ENCODE data around the gene FGF3.

The FGF3 gene

DNA sequence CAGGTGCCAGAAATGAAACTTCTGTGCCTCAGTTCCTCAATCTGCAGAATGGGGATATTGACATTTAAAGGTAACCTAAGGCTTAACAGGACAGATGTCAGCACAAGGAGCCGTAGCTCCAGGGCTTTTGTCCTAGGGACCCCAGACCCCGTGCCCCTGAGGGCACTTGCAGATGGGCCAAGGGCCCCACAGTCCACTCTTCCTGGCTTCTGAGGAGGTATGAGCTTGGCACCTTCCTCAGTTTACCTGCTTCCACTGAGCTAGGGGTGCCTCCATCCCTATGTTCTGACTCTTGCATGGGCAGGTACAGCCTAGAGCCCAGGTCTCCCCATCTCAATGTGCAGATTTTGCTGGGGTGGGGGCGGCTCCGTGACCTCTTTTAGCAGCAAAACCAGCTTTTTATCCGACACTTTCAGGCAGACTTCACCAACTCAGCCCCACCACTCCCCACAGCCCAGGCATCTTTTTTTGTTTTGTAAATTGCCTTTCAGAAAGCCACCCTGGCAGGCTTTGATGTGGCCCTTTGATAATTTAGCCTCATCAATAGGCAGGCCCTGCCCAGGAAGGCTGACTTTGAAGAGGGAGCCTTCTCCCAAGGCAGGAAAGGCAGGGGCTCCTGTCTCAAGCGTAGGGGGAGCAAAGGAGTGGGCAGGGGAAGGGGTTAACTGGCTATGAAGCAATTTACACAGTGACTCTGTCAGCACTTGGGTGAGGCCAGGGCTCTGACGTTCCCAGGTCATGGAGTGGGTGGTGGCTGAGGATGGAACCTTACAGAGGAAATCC lies 23.7 kb upstream of the FGF3 start:
- H3K27ac ChIP-seq (ENCODE audit: low read length) = no peak overlapping the region
- no peaks in the 10 kb centered on the region for H3K9me3 ChIP-seq (ENCODE audit: insufficient read depth, low read depth, low read length)
- H3K4me1 ChIP-seq (ENCODE audit: insufficient read depth, low read length) = peaks cover 12% of the 10 kb centered on the region; the same call in 1 of the 2 replicates
- no peaks in the 10 kb centered on the region for H3K36me3 ChIP-seq (ENCODE audit: insufficient read depth, low read depth, low read length)
- H3K27me3 ChIP-seq (ENCODE audit: insufficient read depth, low read length) = peaks cover 26% of the 10 kb centered on the region
- no peak overlapping the region for H3K9ac ChIP-seq (ENCODE audit: low read depth, low read length)
- H3K4me3 ChIP-seq (ENCODE audit: low read length) = no peak overlapping the region

DNA sequence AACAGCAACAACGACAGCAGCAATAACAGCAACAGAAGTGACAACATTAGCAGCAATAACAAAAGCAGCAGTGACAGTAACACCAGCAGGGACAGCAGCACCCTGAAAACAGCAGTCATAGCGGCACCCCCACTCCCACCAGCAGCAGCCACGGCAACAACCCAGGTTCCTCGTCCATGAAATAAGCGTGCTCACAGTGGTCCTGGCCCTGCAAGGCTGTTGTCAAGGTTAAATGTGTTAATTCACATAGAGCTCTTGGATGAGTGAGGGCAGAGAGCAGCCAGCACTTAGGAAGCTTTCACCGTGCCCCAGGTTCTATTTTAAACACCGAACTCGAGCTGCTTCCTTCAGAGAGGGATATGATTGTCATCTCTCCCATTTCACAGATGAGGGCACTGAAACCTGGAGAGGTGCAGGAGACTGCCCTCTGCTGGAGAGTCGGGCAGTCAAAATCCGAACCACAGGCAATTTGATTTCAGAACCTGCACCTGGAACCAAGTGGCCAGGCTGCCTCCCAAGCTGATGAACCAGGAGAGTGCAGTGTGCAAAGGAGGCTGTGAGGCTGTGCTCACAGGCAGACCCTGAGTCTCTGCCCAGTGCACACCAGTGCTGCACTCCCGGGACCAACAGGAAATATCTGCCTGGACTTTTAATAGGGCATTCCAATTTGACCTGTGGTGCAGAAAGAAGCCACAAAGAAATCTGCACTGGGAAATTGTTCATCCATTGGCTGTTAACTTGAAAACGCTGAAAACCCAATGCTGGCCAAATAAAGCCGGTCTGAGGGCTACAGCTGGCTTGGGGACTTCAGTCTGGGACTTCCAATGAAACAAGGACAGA lies 22.9 kb upstream of the FGF3 start:
- Histone ChIP-seq H3K4me3 (ENCODE audit: low read length) (no peak overlapping the region), H3K9me3 (ENCODE audit: insufficient read depth, low read depth, low read length) (no peaks in the 10 kb centered on the region), H3K9ac (ENCODE audit: low read depth, low read length) (no peak overlapping the region), H3K27me3 (ENCODE audit: insufficient read depth, low read length) (peaks cover 18% of the 10 kb centered on the region), H3K4me1 (ENCODE audit: insufficient read depth, low read length) (peaks cover 8% of the 10 kb centered on the region; the same call in 1 of the 2 replicates), H3K27ac (ENCODE audit: low read length) (no peak overlapping the region), H3K36me3 (ENCODE audit: insufficient read depth, low read depth, low read length) (no peaks in the 10 kb centered on the region)

DNA sequence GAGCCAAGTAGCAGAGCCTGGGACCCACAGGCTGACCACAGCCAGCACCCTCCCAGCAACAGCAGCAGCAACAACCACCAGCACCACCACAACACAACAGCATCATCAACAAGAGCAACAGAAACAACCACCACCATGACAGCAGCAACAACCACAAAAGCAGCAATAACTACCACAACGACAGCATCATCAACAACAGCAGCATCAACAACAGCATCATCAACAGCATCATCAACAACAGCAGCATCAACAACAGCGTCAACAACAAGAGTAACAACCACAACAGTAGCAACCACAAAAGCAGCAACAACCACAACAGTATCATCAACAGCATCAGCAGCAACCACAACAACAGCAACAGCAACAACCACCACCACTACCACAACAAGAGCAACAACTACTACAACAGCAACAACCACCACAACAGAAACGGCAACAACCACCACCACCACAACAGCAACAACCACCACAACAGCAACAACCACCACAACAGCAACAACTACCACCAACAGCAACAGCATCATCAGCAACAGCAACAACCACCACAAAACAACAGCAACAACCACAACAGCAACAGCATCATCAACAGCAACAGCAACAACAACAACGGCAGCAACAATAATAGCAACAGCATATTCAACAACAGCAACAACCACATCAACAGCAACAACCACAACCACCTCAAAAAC lies 22.1 kb upstream of the FGF3 start:
- H3K4me3 ChIP-seq (ENCODE audit: low read length) = no peak overlapping the region
- no peaks in the 10 kb centered on the region for H3K9me3 ChIP-seq (ENCODE audit: insufficient read depth, low read depth, low read length)
- H3K27me3 ChIP-seq (ENCODE audit: insufficient read depth, low read length) = peaks cover 18% of the 10 kb centered on the region
- no peak overlapping the region for H3K27ac ChIP-seq (ENCODE audit: low read length)
- peaks cover 4% of the 10 kb centered on the region; the same call in 1 of the 2 replicates for H3K4me1 ChIP-seq (ENCODE audit: insufficient read depth, low read length)
- no peak overlapping the region for H3K9ac ChIP-seq (ENCODE audit: low read depth, low read length)
- no peaks in the 10 kb centered on the region for H3K36me3 ChIP-seq (ENCODE audit: insufficient read depth, low read depth, low read length)

DNA sequence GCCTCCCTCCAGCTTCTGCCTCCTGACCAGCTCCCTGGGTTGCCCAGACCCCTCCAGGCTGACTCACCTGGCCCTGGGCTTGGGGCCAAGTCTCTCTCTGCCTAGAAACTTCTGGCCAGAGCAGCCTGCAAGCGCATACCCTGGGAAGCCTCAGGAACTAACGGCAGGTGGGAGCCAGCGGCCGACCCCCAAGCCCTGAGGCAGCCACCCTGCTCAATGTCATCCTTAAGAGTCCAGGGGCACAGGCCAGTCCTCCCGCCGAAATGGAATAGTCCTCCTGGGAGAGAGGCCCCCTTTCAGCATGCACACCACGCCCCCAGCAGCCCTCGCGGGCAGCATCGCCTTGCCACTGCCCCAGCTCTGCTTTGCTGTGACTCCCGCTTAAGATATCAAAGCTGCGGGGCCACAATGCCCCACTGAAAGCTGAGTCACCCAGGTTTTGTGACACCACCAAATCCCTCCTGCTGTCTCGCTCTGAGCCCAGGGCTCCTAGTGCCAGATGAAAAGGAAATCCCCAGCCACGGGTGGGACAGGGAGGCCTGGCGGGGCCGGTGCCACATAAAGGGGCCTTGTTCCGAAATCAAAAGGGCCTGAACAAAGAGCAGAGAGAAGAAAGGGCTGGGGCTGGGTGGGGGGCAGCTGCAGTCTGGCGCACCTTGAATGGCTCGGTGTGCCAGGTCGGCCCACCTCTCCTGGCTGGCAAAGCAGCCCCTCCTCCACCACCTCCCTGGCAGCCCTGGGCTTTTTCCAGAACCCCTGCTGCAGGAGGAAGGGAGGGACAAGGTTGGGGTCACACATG lies 21.4 kb upstream of the FGF3 start:
- no peaks in the 10 kb centered on the region for H3K9me3 ChIP-seq (ENCODE audit: insufficient read depth, low read depth, low read length)
- H3K27ac ChIP-seq (ENCODE audit: low read length) = no peak overlapping the region
- no peak overlapping the region for H3K4me3 ChIP-seq (ENCODE audit: low read length)
- H3K4me1 ChIP-seq (ENCODE audit: insufficient read depth, low read length) = peaks cover 4% of the 10 kb centered on the region; the same call in 1 of the 2 replicates
- H3K27me3 ChIP-seq (ENCODE audit: insufficient read depth, low read length) = peaks cover 18% of the 10 kb centered on the region
- H3K9ac ChIP-seq (ENCODE audit: low read depth, low read length) = no peak overlapping the region
- no peaks in the 10 kb centered on the region for H3K36me3 ChIP-seq (ENCODE audit: insufficient read depth, low read depth, low read length)

DNA sequence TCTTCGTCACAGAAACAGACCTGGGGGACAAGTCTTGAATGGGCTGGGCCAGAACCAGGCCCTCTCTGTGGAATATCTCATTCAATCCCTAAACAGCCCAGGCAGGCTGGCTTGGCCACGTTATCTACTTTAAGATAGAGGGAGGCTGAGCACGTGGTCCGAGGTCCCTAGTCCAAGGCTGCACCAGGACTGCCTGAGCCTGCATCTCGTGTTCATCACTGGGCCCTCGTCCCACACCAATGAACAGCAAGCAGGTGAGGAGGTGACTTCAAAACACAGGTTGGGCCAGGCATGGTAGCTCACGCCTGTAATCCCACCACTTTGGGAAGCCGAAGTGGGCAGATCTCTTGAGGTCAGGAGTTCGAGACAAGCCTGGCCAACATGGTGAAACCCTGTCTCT lies 20.3 kb upstream of the FGF3 start:
- no peak overlapping the region for H3K9ac ChIP-seq (ENCODE audit: low read depth, low read length)
- H3K27me3 ChIP-seq (ENCODE audit: insufficient read depth, low read length) = peaks cover 23% of the 10 kb centered on the region

DNA sequence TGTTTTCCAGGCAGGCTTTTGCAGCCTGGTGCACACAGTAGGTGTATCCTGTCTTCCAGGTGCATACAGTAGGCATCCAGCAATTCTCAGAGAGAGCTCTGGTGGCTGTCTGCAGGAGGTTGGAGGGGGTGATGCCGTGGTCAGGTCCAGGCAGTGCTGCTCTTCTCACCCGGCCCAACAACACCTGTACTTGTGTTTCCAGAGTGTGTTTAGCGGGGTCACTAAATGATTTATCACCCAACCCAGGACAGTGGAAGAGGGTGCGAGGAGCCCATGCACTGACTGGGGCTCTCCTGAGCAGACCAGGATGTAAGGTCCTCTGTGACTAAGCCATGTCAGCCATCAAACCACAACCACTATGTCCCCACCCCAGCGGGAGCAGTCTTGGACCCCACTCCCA lies 18.6 kb upstream of the FGF3 start:
- H3K27ac ChIP-seq (ENCODE audit: low read length) = no peak overlapping the region
- no peak overlapping the region for H3K9ac ChIP-seq (ENCODE audit: low read depth, low read length)
- no peaks in the 10 kb centered on the region for H3K36me3 ChIP-seq (ENCODE audit: insufficient read depth, low read depth, low read length)
- H3K9me3 ChIP-seq (ENCODE audit: insufficient read depth, low read depth, low read length) = no peaks in the 10 kb centered on the region
- H3K4me3 ChIP-seq (ENCODE audit: low read length) = no peak overlapping the region
- H3K4me1 ChIP-seq (ENCODE audit: insufficient read depth, low read length) = peaks cover 7% of the 10 kb centered on the region; the same call in 1 of the 2 replicates
- H3K27me3 ChIP-seq (ENCODE audit: insufficient read depth, low read length) = peaks cover 21% of the 10 kb centered on the region

More for the DNA sequence above, 20.3 kb upstream of the FGF3 start:
- Histone ChIP-seq H3K4me3 (ENCODE audit: low read length) (no peak overlapping the region), H3K36me3 (ENCODE audit: insufficient read depth, low read depth, low read length) (no peaks in the 10 kb centered on the region), H3K27ac (ENCODE audit: low read length) (no peak overlapping the region), H3K9me3 (ENCODE audit: insufficient read depth, low read depth, low read length) (no peaks in the 10 kb centered on the region), H3K4me1 (ENCODE audit: insufficient read depth, low read length) (peaks cover 4% of the 10 kb centered on the region; the same call in 1 of the 2 replicates)

DNA sequence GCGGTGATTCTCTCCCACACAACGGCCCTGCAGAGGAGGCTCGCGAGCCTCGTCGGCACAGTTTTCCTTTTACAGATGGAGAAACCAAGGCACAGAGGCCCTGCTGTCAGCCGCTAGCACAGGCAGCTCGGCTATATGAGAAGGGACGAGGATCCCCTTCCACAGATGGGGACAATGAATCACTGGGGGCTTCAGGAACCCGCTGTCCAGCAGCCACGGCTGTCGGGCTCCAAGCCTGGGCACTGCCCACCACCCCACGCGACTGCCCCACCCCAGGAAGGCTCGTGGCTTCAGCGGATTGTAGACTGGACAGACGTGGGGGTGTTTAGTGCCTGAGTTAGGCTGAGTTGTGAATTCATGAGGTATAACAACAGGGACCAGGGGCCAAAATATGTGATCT lies 17.2 kb upstream of the FGF3 start:
- Histone ChIP-seq H3K27me3 (ENCODE audit: insufficient read depth, low read length) (peaks cover 8% of the 10 kb centered on the region; the same call in 1 of the 2 replicates), H3K9ac (ENCODE audit: low read depth, low read length) (no peak overlapping the region), H3K4me3 (ENCODE audit: low read length) (no peak overlapping the region), H3K4me1 (ENCODE audit: insufficient read depth, low read length) (peaks cover 6% of the 10 kb centered on the region; the same call in 1 of the 2 replicates), H3K27ac (ENCODE audit: low read length) (no peak overlapping the region), H3K9me3 (ENCODE audit: insufficient read depth, low read depth, low read length) (no peaks in the 10 kb centered on the region), H3K36me3 (ENCODE audit: insufficient read depth, low read depth, low read length) (no peaks in the 10 kb centered on the region)

DNA sequence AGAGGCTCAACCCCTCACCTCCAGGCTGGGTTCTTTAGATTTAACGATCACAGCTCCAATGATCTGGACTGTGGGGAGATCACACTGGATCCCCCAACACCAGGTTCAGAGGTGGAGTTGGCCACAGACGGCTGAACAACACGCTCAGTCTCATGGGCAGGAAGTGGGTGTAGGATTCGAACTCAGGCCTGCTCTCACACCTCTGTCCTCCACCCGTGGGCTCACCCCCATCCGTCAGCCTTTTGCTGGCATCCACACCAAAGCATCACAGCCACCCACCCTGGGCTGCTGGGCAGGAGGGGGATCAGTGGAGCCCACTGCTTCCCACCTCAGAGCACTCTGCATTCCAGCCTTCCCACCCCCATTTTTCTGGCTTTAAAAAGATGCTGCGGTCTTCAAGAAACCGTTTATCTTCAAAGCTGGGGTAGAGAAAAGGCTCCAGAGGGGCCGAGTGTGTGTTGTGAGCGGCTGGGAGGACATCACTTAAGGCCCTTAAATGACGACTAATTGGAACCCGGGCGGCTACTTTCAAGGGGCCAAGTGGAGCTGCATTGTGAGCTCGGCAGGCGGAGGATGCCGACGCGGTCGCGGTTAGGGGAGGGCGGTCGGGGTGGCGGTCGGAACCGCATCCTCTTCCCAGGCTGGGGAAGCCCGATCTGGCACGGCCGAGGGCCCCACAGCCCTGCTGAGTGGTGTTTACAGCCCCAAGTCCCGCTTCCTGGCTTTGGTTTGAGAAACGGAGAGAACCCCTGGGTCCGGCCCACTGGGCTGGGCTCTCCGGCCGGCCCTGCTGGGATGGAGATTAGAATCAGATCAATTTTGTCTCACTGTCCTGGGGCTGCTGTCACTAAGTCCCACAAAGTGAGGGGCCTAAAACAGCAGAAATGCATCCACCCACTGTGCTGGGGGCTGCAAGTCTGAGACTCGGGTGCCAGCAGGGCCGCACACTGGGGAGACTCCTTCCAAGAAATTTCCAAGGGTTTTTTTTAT lies 15.9 kb upstream of the FGF3 start:
- no peaks in the 10 kb centered on the region for H3K36me3 ChIP-seq (ENCODE audit: insufficient read depth, low read depth, low read length)
- H3K27ac ChIP-seq (ENCODE audit: low read length) = no peak overlapping the region
- H3K9me3 ChIP-seq (ENCODE audit: insufficient read depth, low read depth, low read length) = no peaks in the 10 kb centered on the region
- H3K4me1 ChIP-seq (ENCODE audit: insufficient read depth, low read length) = peaks cover 6% of the 10 kb centered on the region; the same call in 1 of the 2 replicates
- H3K27me3 ChIP-seq (ENCODE audit: insufficient read depth, low read length) = peaks cover 5% of the 10 kb centered on the region; the same call in 1 of the 2 replicates
- H3K4me3 ChIP-seq (ENCODE audit: low read length) = no peak overlapping the region
- H3K9ac ChIP-seq (ENCODE audit: low read depth, low read length) = no peak overlapping the region

DNA sequence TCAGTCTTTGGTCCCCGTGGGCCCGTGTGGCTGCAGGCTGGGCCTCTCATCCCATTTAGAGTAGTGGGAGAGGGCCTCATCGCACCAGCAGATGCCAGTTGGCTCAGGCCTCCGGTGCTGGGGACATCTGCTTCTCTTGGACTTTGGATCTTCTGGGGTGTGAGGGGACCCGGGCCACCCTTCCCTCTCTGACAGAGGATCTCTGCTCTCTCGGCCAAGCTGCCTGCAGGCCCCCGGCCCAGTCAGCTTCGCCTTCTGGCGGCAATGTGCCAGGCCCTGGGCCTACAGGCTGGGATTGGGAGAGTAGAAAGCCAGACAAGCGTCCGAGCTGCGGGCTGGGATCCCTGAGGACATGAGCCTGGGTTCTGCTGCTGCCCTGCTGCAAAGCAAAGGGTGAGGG lies 15.0 kb upstream of the FGF3 start:
- H3K9me3 ChIP-seq (ENCODE audit: insufficient read depth, low read depth, low read length) = no peaks in the 10 kb centered on the region
- no peak overlapping the region for H3K9ac ChIP-seq (ENCODE audit: low read depth, low read length)

More for the DNA sequence above, 15.0 kb upstream of the FGF3 start:
- Histone ChIP-seq H3K27me3 (ENCODE audit: insufficient read depth, low read length) (peaks cover 5% of the 10 kb centered on the region; the same call in 1 of the 2 replicates), H3K36me3 (ENCODE audit: insufficient read depth, low read depth, low read length) (no peaks in the 10 kb centered on the region), H3K27ac (ENCODE audit: low read length) (no peak overlapping the region), H3K4me1 (ENCODE audit: insufficient read depth, low read length) (peaks cover 7% of the 10 kb centered on the region; the same call in 1 of the 2 replicates), H3K4me3 (ENCODE audit: low read length) (no peak overlapping the region)
